PFSK-1 (cell line): ENCODE measurements around the gene PYDC2.
A peak's percentile ranks its signal among the peaks of the same experiment; 100 is the strongest.

Experiments used
- FOXP2 ChIP-seq: optimal IDR thresholded peaks from 2 replicates; pipeline ENCODE3; 2011; ENCODE audit warnings: borderline replicate concordance, control low read depth, inconsistent platforms; ENCODE audit not compliant: insufficient read depth; ENCODE audit errors: extremely low read length, extremely low read depth
- POLR2AphosphoS5 ChIP-seq: IDR thresholded peaks from 2 replicates; pipeline ENCODE4 v1.6.1; 2012; ENCODE audit warnings: low read depth, mild to moderate bottlenecking, control low read depth, low read length, moderate library complexity
- REST ChIP-seq, 2 experiments: IDR thresholded peaks; 2 replicates each; pipeline versions ENCODE4 v1.6.1 to v1.8.0; 2011 to 2012; ENCODE audit warnings: low read depth in 2 of 2, low read length in 2 of 2, control low read depth in 1 of 2, inconsistent platforms in 1 of 2, mild to moderate bottlenecking in 1 of 2, moderate library complexity in 1 of 2; ENCODE audit not compliant: insufficient read depth in 1 of 2
- SIN3A ChIP-seq: IDR thresholded peaks from 2 replicates; pipeline ENCODE4 v1.6.1; 2012; ENCODE audit warnings: mild to moderate bottlenecking, low read length, moderate library complexity, borderline replicate concordance; ENCODE audit not compliant: insufficient read depth
- TAF1 ChIP-seq: IDR thresholded peaks from 2 replicates; pipeline ENCODE4 v1.6.1; 2012; ENCODE audit warnings: low read length, control low read depth, borderline replicate concordance; ENCODE audit not compliant: insufficient read depth

PYDC2 gene

DNA sequence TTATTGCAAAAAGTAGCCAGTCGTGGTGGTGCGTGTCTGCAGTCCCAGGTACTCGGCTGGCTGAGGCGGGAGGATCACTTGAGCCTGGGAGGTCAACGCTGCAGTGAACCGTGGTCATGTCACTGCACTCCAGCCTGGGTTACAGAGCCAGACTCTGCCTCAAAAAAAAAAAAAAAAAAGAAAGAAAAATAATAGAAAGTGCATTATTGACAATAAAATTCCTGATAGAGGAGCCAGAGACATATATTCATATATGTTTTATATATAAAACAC lies 43.6 kb upstream of the PYDC2 start:
- TF ChIP-seq SIN3A (no peak), TAF1 (no peak), POLR2AphosphoS5 (no peak), FOXP2 (no peak), REST (IDR thresholded peaks at IDR 0.05; ENCODE audit: insufficient read depth in 1 of 2, low read depth in 2 of 2, low read length in 2 of 2) (no peak)

- TF ChIP-seq FOXP2 (no peak), TAF1 (no peak), POLR2AphosphoS5 (no peak), REST (IDR thresholded peaks at IDR 0.05; ENCODE audit: insufficient read depth in 1 of 2, low read depth in 2 of 2, low read length in 2 of 2) (no peak), SIN3A (no peak)
Observed at GRCh38 chr3:191420771-191421170, 40.2 kb upstream of the PYDC2 start.

- TF ChIP-seq REST (IDR thresholded peaks at IDR 0.05; ENCODE audit: insufficient read depth in 1 of 2, low read depth in 2 of 2, low read length in 2 of 2) (no peak), SIN3A (no peak), FOXP2 (no peak), POLR2AphosphoS5 (no peak), TAF1 (no peak)
Observed at GRCh38 chr3:191424881-191425280, 36.1 kb upstream of the PYDC2 start.

DNA sequence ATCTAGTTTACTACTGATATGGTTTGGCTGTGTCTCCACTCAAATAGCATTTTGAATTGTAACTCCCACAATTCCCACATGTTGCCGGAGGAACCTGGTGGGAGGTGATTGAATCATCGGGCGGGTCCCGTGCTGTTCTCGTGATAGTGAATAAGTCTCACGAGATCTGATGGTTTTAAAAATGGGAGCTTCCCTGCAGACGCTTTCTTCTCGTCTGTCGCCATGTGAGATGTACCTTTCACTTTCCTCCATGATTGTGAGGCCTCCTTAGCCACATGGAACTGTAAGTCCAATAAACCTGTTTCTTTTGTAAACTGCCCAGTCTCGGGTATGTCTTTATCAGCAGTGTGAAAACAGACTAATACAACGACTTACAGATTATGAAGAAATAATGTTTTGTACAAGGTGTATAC lies 35.6 kb upstream of the PYDC2 start:
- TF ChIP-seq SIN3A (no peak), REST (IDR thresholded peaks at IDR 0.05; ENCODE audit: insufficient read depth in 1 of 2, low read depth in 2 of 2, low read length in 2 of 2) (no peak), TAF1 (peak; percentile 50; the same call in 1 of the 2 replicates), FOXP2 (no peak), POLR2AphosphoS5 (peak; percentile 73)

DNA sequence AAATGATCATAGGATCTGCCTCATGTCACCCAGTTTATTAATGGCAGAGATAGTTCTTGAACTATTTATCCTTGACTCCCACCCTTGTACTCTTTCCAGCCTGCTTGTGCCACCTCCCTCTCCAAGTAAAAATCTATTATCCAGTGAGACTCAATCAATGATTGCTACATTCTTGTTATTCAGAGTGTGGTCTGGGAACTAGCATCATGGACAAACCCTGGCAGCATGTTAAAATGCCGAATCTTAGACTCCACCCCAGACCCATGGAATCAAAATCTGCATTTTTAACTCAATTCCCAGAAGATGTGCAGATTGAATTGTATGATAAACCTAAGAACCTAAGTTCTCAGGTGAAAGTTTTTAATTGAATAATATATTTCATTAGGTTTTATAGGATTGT lies 34.7 kb upstream of the PYDC2 start:
- TF ChIP-seq REST (IDR thresholded peaks at IDR 0.05; ENCODE audit: insufficient read depth in 1 of 2, low read depth in 2 of 2, low read length in 2 of 2) (no peak), TAF1 (no peak), SIN3A (no peak), FOXP2 (no peak), POLR2AphosphoS5 (no peak)
